Left lung (tissue), 10 donors: ENCODE results near the gene ZC3H18. TPM values are rescaled to one million over a fixed set of nuclear protein-coding genes. Genes with fewer than 3 reads are reported as not detected.

Experiments
- ATAC-seq: fragments of 200-7000 bp; cut with Tn5 transposase; one replicate; pipeline ENCODE4 v1.9.1; 2020; ENCODE audit warnings: moderate library complexity
- DNase-seq, 4 donors: peaks; one replicate each; pipeline ENCODE4 v3.0.0-alpha.2; 2013 to 2020
- H3K27ac ChIP-seq, 2 donors: fragments of 200-600 bp; sonication (generic) in 1 of 2; one replicate each; pipeline versions ENCODE4 v1.5.0 to v1.8.0; 2020 to 2021
- H3K27me3 ChIP-seq, 2 donors: fragments of 200-600 bp; sonication (generic) in 1 of 2; one replicate each; pipeline versions ENCODE4 v1.5.0 to v1.8.0; 2020 to 2021
- H3K36me3 ChIP-seq, 2 donors: fragments of 200-600 bp; sonication (generic) in 1 of 2; one replicate each; pipeline versions ENCODE4 v1.5.0 to v1.8.0; 2020 to 2021
- H3K4me1 ChIP-seq, 2 donors: fragments of 200-600 bp; one replicate each; pipeline ENCODE4 v1.8.0; 2021
- H3K4me3 ChIP-seq, 2 donors: fragments of 200-600 bp; sonication (generic) in 1 of 2; one replicate each; pipeline versions ENCODE4 v1.5.0 to v1.8.0; 2020 to 2021; ENCODE audit warnings: mild to moderate bottlenecking in 1 of 2
- H3K9me3 ChIP-seq, 2 donors: fragments of 200-600 bp; sonication (generic) in 1 of 2; one replicate each; pipeline versions ENCODE4 v1.5.0 to v1.8.0; 2020 to 2021
- intact Hi-C, 2 donors: fragments of 100-400 bp; cut with DNase I; formaldehyde crosslinking; loops; one replicate each; pipeline versions ENCODE4 v1.11.2 to v1.14.2; 2022
- polyA plus RNA-seq, 6 donors: library from polyadenylated mRNA; unstranded; fragments of 120-200 nt; gene quantifications; one replicate each; pipeline ENCODE4 v1.2.1, GENCODE V29; 2013; ENCODE audit not compliant: insufficient read length in 6 of 6
- total RNA-seq, 2 donors: library from RNA; stranded (reverse); fragmentation: NEBNext Ultra II Directional; extraction: Animal tissue kit (Norgen Biotek cat#: 25700); gene quantifications; one replicate each; pipeline ENCODE4 v1.2.1, GENCODE V29; 2021
- TF ChIP-seq, protein P1 (sequence below), 2 donors: fragments of 200-600 bp; sonication (generic) in 1 of 2; IDR thresholded peaks; one replicate each; pipeline versions ENCODE4 v1.5.0 to v1.8.0; 2021; ENCODE audit warnings: antibody characterized with exemption in 2 of 2
- donor health status: DM: no; HTN: yes; CAD: no.
- donor health status: DM: no; HTN: no; CAD: no.

ZC3H18 gene
- total and polyA plus RNA-seq, 8 donors = 33.8 to 53.1 (median 38.5) TPM

DNA sequence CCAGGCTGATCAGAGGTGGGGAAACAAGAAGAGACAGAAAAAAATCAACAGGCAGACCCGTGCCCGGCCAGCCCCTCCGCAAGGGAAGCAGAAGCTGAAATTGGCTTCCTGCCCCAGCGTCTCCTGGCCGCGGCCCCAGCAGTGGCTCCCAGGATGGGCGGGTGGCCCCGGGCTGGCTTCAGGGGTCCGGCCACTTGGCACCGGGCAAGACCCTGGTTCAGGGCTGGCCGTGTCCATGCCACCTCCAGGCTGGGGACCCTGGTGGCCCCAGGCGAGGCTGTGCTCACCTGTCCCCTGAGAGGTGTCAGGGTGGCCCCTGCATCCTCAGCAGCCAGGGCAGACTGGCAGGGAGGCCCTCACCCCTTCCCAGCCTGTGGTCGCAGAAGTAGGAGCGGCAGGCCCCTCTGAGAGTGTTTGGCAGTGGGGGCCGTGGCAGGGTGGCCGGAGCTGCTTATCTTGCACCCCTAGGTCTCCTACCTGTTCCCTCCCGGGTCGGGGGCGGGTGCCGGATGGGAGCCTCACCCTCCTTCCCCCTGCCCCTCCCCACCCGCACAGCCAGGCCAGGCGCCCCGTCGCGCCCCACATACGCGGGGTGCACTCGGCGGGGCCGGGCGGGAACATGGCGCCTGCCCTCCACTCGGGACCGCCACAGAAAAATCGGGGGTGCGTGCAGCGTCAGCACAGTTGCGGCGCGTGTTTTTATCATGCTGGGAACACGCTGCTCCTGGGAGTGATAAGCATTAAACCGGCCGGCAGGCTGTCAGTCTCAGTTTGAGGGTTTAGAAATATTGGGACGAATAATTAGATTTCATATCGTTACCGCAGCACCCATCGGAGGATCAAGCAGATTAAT, 46.7 kb upstream of the ZC3H18 start:
- H3K4me1 ChIP-seq = peaks cover 4 to 5% of the 10 kb centered on the region in 2 donors
- H3K27me3 ChIP-seq = peaks cover 7 to 42% of the 10 kb centered on the region in 2 donors
- ATAC-seq (no peak), DNase-seq (peak in 1 of 4 donors; percentile 76)
- H3K4me3 ChIP-seq = no peak overlapping the region
- TF ChIP-seq, protein P1, sequence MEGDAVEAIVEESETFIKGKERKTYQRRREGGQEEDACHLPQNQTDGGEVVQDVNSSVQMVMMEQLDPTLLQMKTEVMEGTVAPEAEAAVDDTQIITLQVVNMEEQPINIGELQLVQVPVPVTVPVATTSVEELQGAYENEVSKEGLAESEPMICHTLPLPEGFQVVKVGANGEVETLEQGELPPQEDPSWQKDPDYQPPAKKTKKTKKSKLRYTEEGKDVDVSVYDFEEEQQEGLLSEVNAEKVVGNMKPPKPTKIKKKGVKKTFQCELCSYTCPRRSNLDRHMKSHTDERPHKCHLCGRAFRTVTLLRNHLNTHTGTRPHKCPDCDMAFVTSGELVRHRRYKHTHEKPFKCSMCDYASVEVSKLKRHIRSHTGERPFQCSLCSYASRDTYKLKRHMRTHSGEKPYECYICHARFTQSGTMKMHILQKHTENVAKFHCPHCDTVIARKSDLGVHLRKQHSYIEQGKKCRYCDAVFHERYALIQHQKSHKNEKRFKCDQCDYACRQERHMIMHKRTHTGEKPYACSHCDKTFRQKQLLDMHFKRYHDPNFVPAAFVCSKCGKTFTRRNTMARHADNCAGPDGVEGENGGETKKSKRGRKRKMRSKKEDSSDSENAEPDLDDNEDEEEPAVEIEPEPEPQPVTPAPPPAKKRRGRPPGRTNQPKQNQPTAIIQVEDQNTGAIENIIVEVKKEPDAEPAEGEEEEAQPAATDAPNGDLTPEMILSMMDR (IDR thresholded peaks at IDR 0.05) = no peak
- intact Hi-C loops = no loop called here
- H3K36me3 ChIP-seq = no peaks in the 10 kb centered on the region
- no peaks in the 10 kb centered on the region for H3K9me3 ChIP-seq
- H3K27ac ChIP-seq = no peak overlapping the region

DNA sequence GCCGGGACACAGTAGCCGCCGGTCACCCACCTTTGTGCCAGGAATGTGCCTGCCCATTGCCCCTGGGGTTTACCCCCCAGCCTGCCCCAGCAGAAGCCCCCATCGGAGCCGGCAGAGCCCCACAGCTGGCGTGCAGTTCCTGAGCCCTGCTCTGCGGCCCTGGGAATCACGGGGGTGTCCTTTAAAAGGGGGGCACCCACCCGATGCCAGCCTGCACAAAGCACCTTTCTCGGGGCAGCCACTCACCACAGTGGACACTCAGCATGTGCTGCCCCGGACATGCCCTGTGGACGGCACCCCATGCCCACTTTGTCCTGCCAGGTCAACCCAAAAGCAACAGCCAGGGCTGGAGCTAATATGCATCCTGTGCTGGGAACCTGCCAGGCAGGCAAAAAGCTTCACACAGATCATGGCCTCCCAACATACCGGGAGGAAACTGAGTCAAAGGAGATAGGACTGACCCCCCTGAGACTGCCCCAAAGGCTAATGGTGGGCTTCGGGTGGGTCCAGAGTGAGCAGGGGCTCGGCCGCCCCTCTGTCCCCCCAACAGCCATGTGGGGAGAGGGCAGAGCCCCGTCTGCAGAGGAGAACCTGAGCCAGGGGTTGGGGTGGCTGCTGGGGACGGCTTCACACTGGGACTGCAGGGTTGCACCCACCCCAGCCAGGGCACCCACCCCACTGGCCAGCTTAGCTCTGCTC, 45.8 kb upstream of the ZC3H18 start:
- TF ChIP-seq, protein P1 (IDR thresholded peaks at IDR 0.05) = no peak
- H3K27me3 ChIP-seq = peaks cover 7 to 42% of the 10 kb centered on the region in 2 donors
- H3K9me3 ChIP-seq = no peaks in the 10 kb centered on the region
- peaks cover 4 to 5% of the 10 kb centered on the region in 2 donors for H3K4me1 ChIP-seq
- intact Hi-C loops = no loop called here
- H3K4me3 ChIP-seq = no peak overlapping the region
- H3K36me3 ChIP-seq = no peaks in the 10 kb centered on the region
- no peak overlapping the region for H3K27ac ChIP-seq
- peak in 1 of 4 donors; percentile 58 for DNase-seq
- ATAC-seq = no peak

DNA sequence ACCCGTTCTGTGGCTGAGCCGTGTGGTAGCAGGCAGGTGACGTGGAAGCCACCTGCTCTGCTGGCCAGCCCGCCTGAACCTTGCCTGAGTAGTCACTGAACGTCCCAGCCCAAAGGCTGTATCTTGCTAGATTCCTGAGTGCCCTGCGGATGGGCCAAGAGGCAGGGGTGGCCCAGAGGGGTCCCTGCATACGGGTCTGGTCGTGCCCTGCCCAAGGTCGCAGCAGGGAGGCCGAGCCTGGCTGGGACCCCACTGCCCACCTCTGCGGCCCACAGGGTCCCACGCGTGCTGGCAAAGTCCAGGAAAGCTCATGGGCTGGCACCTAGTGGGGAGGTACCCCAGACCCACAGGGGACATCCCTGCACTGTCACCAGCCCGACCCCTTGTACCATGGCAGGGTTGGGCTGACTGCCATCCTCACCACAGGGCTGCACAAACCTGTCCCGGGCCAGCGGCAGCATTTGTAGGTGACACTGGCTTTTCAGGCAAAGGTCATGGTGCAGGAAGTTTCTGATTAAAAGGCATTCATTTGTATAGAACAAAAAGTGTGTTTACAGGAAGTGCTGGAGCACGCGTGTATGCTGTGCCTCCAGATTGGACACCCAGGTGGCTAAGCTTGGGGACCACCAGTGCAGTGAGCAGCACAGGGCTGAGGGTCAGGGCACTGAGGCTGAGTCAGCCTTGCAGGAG, 45.1 kb upstream of the ZC3H18 start:
- Histone ChIP-seq H3K9me3 (no peaks in the 10 kb centered on the region), H3K4me3 (no peak overlapping the region), H3K36me3 (no peaks in the 10 kb centered on the region), H3K4me1 (peaks cover 4 to 5% of the 10 kb centered on the region in 2 donors), H3K27ac (no peak overlapping the region), H3K27me3 (peaks cover 7 to 42% of the 10 kb centered on the region in 2 donors)
- TF ChIP-seq, protein P1 (IDR thresholded peaks at IDR 0.05) = no peak
- peak in 1 of 4 donors; percentile 65 for DNase-seq
- intact Hi-C loops = loop anchor here in 1 of 2 donors (5.0 kb wide), 1 partner anchor 83 kb away; no protein-coding TSS in a partner anchor
- ATAC-seq = no peak

DNA sequence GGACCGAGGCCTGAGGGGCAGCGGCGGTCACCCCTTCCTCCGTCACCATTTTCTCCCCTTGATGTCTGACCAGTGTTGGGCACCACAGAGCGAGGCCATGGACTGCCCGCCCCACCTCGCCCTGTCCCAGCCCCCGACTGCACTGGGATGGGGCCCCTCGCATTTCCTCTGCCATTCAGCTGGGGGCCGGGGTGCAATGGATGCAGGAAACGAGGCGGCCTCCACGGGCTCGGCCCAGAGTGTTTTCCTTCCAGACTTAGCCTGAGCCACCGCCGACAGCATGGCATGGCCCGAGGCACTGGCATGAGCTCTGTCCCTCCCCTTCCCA, 44.6 kb upstream of the ZC3H18 start:
- Histone ChIP-seq H3K27me3 (peaks cover 7 to 42% of the 10 kb centered on the region in 2 donors), H3K36me3 (no peaks in the 10 kb centered on the region), H3K4me1 (peaks cover 4 to 5% of the 10 kb centered on the region in 2 donors), H3K9me3 (no peaks in the 10 kb centered on the region), H3K27ac (no peak overlapping the region), H3K4me3 (no peak overlapping the region)
- ATAC-seq = no peak
- DNase-seq = peak in 1 of 4 donors; percentile 61
- intact Hi-C loops = loop anchor here in 1 of 2 donors (5.0 kb wide), 1 partner anchor 83 kb away; no protein-coding TSS in a partner anchor
- TF ChIP-seq, protein P1 (IDR thresholded peaks at IDR 0.05) = no peak
